HG03575 (cell line): Measurements from ENCODE around the gene CENPC.

Source experiments
- ATAC-seq: cut with Tn5 transposase; IDR thresholded peaks from one replicate; pipeline ENCODE4 v1.9.1; 2021; ENCODE audit not compliant: unreplicated experiment, insufficient number of reproducible peaks, low FRiP score; ENCODE audit errors: extremely low read depth

Gene CENPC

GRCh38 chr4:67438975-67439374 lies 106.3 kb downstream of the CENPC start:
- no peak for ATAC-seq

- no peak for ATAC-seq
Observed at GRCh38 chr4:67437974-67438713, 107.2 kb downstream of the CENPC start.

- no peak for ATAC-seq
Observed at GRCh38 chr4:67436742-67437141, 108.6 kb downstream of the CENPC start.

- ATAC-seq = no peak
Observed at GRCh38 chr4:67430989-67431388, 114.3 kb downstream of the CENPC start.

- no peak for ATAC-seq
Observed at GRCh38 chr4:67428819-67429218, 116.5 kb downstream of the CENPC start.
